Liver (tissue), 3 donors: Measurements from ENCODE around the gene XRN1.

Experiments
- GABPA ChIP-seq, 2 donors: IDR thresholded peaks in 1 of 2; conservative IDR thresholded peaks in 1 of 2; 2 replicates each; pipeline ENCODE4 v1.6.1; 2016; ENCODE audit warnings: antibody characterized with exemption in 2 of 2, mild to moderate bottlenecking in 1 of 2, moderate library complexity in 1 of 2
- RAD21 ChIP-seq, 2 donors: IDR thresholded peaks; 2 replicates each; pipeline ENCODE4 v1.6.1; 2016; ENCODE audit warnings: antibody characterized with exemption in 2 of 2, mild to moderate bottlenecking in 2 of 2
- SP1 ChIP-seq: IDR thresholded peaks from 2 replicates; pipeline ENCODE4 v1.6.1; 2018; ENCODE audit warnings: antibody characterized with exemption, mild to moderate bottlenecking
- TAF1 ChIP-seq: conservative IDR thresholded peaks from 2 replicates; pipeline ENCODE4 v1.6.1; 2016; ENCODE audit warnings: antibody characterized with exemption, mild to moderate bottlenecking
- YY1 ChIP-seq: IDR thresholded peaks from 2 replicates; pipeline ENCODE4 v1.6.1; 2016; ENCODE audit warnings: antibody characterized with exemption, mild to moderate bottlenecking
- TF ChIP-seq, protein P1 (sequence below): fragments of 150-350 bp; IDR thresholded peaks from 2 replicates; pipeline ENCODE4 v1.5.1; 2017; ENCODE audit warnings: improper control_type of control experiment, low read depth, low read length; ENCODE audit not compliant: missing input control
- TF ChIP-seq, protein P2 (sequence below): IDR thresholded peaks from 2 replicates; pipeline ENCODE4 v1.6.1; 2016; ENCODE audit warnings: antibody characterized with exemption
- TF ChIP-seq, protein P3 (sequence below): IDR thresholded peaks from 2 replicates; pipeline ENCODE4 v1.6.1; 2016; ENCODE audit warnings: antibody characterized with exemption, mild to moderate bottlenecking
- TF ChIP-seq, protein P4 (sequence below): IDR thresholded peaks from 2 replicates; pipeline ENCODE4 v1.6.1; 2016; ENCODE audit warnings: antibody characterized with exemption
- TF ChIP-seq, protein P5 (sequence below): IDR thresholded peaks from 2 replicates; pipeline ENCODE4 v1.6.1; 2016; ENCODE audit warnings: antibody characterized with exemption
- donor health status: healthy.
- donor health status: healthy.

DNA sequence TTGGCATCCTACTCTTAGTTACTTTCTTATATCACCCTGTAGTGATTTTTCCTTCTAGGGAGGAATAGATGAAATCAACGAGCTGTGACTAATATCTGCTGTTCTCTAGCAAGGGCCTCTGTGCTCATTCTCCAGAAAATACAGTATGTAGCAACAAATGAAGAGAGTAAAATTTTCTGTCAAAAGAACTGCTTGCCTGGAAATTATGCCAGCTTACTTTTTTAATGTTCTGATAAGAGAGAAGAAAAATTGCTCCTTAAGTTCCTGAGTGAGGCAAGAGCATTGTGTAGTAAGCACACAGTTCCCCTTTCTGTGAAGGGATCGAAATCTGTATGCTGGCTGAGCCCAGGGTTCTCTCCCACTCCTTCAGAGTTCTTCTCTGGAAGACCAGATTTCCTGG is 171.1 kb downstream of the XRN1 start:
- TF ChIP-seq, protein P1, sequence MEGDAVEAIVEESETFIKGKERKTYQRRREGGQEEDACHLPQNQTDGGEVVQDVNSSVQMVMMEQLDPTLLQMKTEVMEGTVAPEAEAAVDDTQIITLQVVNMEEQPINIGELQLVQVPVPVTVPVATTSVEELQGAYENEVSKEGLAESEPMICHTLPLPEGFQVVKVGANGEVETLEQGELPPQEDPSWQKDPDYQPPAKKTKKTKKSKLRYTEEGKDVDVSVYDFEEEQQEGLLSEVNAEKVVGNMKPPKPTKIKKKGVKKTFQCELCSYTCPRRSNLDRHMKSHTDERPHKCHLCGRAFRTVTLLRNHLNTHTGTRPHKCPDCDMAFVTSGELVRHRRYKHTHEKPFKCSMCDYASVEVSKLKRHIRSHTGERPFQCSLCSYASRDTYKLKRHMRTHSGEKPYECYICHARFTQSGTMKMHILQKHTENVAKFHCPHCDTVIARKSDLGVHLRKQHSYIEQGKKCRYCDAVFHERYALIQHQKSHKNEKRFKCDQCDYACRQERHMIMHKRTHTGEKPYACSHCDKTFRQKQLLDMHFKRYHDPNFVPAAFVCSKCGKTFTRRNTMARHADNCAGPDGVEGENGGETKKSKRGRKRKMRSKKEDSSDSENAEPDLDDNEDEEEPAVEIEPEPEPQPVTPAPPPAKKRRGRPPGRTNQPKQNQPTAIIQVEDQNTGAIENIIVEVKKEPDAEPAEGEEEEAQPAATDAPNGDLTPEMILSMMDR = no peak
- TF ChIP-seq, protein P2, sequence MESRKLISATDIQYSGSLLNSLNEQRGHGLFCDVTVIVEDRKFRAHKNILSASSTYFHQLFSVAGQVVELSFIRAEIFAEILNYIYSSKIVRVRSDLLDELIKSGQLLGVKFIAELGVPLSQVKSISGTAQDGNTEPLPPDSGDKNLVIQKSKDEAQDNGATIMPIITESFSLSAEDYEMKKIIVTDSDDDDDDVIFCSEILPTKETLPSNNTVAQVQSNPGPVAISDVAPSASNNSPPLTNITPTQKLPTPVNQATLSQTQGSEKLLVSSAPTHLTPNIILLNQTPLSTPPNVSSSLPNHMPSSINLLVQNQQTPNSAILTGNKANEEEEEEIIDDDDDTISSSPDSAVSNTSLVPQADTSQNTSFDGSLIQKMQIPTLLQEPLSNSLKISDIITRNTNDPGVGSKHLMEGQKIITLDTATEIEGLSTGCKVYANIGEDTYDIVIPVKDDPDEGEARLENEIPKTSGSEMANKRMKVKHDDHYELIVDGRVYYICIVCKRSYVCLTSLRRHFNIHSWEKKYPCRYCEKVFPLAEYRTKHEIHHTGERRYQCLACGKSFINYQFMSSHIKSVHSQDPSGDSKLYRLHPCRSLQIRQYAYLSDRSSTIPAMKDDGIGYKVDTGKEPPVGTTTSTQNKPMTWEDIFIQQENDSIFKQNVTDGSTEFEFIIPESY = no peak
- TF ChIP-seq TAF1 = no peak
- TF ChIP-seq GABPA (IDR thresholded peaks at IDR 0.05 in 1 of 2, conservative IDR thresholded peaks at IDR 0.05 in 1 of 2) = no peak
- TF ChIP-seq, protein P3, sequence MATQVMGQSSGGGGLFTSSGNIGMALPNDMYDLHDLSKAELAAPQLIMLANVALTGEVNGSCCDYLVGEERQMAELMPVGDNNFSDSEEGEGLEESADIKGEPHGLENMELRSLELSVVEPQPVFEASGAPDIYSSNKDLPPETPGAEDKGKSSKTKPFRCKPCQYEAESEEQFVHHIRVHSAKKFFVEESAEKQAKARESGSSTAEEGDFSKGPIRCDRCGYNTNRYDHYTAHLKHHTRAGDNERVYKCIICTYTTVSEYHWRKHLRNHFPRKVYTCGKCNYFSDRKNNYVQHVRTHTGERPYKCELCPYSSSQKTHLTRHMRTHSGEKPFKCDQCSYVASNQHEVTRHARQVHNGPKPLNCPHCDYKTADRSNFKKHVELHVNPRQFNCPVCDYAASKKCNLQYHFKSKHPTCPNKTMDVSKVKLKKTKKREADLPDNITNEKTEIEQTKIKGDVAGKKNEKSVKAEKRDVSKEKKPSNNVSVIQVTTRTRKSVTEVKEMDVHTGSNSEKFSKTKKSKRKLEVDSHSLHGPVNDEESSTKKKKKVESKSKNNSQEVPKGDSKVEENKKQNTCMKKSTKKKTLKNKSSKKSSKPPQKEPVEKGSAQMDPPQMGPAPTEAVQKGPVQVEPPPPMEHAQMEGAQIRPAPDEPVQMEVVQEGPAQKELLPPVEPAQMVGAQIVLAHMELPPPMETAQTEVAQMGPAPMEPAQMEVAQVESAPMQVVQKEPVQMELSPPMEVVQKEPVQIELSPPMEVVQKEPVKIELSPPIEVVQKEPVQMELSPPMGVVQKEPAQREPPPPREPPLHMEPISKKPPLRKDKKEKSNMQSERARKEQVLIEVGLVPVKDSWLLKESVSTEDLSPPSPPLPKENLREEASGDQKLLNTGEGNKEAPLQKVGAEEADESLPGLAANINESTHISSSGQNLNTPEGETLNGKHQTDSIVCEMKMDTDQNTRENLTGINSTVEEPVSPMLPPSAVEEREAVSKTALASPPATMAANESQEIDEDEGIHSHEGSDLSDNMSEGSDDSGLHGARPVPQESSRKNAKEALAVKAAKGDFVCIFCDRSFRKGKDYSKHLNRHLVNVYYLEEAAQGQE = no peak
- TF ChIP-seq SP1 = no peak
- TF ChIP-seq, protein P4, sequence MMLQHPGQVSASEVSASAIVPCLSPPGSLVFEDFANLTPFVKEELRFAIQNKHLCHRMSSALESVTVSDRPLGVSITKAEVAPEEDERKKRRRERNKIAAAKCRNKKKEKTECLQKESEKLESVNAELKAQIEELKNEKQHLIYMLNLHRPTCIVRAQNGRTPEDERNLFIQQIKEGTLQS = no peak
- no peak for TF ChIP-seq YY1
- TF ChIP-seq, protein P5, sequence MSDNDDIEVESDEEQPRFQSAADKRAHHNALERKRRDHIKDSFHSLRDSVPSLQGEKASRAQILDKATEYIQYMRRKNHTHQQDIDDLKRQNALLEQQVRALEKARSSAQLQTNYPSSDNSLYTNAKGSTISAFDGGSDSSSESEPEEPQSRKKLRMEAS = no peak
- no peak for TF ChIP-seq RAD21 (IDR thresholded peaks at IDR 0.05)
